Panc1 (cell line): ENCODE data around the gene TKT. TPM values are rescaled to one million over a fixed set of nuclear protein-coding genes. Genes with fewer than 3 reads are reported as not detected.

Experiments
- ATAC-seq: fragments of 200-7000 bp; cut with Tn5 transposase; 2 replicates; pipeline ENCODE4 v1.9.1; 2020; ENCODE audit warnings: mild to moderate bottlenecking, moderate library complexity
- BruUV-seq: library from RNA; stranded (reverse); fragments of 400-500 nt; replicated peaks from 2 replicates; lab custom pipeline; 2021; lab: Mats Ljungman, UMichigan
- CTCF ChIA-PET: fragments of 300-600 bp; sonication (Branson Sonifier 250); formaldehyde crosslinking; loops from one replicate; lab custom pipeline; 2022; ENCODE audit warnings: antibody characterized with exemption; lab: Charles Lee
- POLR2A ChIA-PET: fragments of 300-600 bp; sonication (Branson Sonifier 250); formaldehyde crosslinking; loops from one replicate; lab custom pipeline; 2022; ENCODE audit warnings: antibody characterized with exemption; lab: Charles Lee
- DNase-seq: peaks from one replicate; pipeline ENCODE4 v3.0.0-alpha.2; 2010; ENCODE audit warnings: low read depth, low spot score
- H3K27ac ChIP-seq: 2 replicates; pipeline ENCODE4 v1.5.1; 2011; ENCODE audit warnings: mild to moderate bottlenecking, low read length, inconsistent platforms
- H3K27me3 ChIP-seq: fragments of 200-500 bp; sonication (Bioruptor generic); 2 replicates; pipeline ENCODE4 v1.6.0; 2014; ENCODE audit warnings: low read length, inconsistent platforms; ENCODE audit not compliant: control insufficient read depth, insufficient read depth
- H3K36me3 ChIP-seq: fragments of 200-500 bp; sonication (Bioruptor generic); 2 replicates; pipeline ENCODE4 v1.5.1; 2014; ENCODE audit warnings: inconsistent platforms, mild to moderate bottlenecking, low read length, moderate library complexity; ENCODE audit not compliant: control insufficient read depth, insufficient read depth
- H3K4me1 ChIP-seq: 2 replicates; pipeline ENCODE4 v1.5.1; 2011; ENCODE audit warnings: inconsistent platforms, mild to moderate bottlenecking, low read length, moderate library complexity; ENCODE audit not compliant: control insufficient read depth, insufficient read depth
- H3K4me3 ChIP-seq, 2 experiments: 2 replicates each; pipeline ENCODE4 v1.5.1; 2011 to 2012; ENCODE audit warnings: low read depth in 2 of 2, low read length in 2 of 2, mild to moderate bottlenecking in 2 of 2, inconsistent platforms in 1 of 2, moderate library complexity in 1 of 2
- H3K9me3 ChIP-seq: fragments of 200-500 bp; sonication (Bioruptor generic); 2 replicates; pipeline ENCODE4 v1.5.1; 2014; ENCODE audit warnings: low read depth, mild to moderate bottlenecking, inconsistent platforms, low read length, moderate library complexity; ENCODE audit not compliant: control insufficient read depth, insufficient read depth
- CTCF ChIP-seq: fragments of 450-650 bp; IDR thresholded peaks from 2 replicates; pipeline ENCODE4 v1.5.1; 2017; ENCODE audit warnings: mild to moderate bottlenecking
- POLR2AphosphoS5 ChIP-seq: IDR thresholded peaks from 2 replicates; pipeline ENCODE4 v1.6.1; 2012; ENCODE audit warnings: mild to moderate bottlenecking, low read depth, low read length, moderate library complexity
- REST ChIP-seq, 2 experiments: IDR thresholded peaks; 2 replicates each; pipeline ENCODE4 v1.6.1; 2011 to 2012; ENCODE audit warnings: low read depth in 2 of 2, control low read depth in 1 of 2, low read length in 1 of 2, mild to moderate bottlenecking in 1 of 2, moderate library complexity in 1 of 2; ENCODE audit not compliant: insufficient read depth in 1 of 2
- SIN3A ChIP-seq: IDR thresholded peaks from 2 replicates; pipeline ENCODE4 v1.6.1; 2012; ENCODE audit warnings: low read depth, mild to moderate bottlenecking, low read length, moderate library complexity, borderline replicate concordance; ENCODE audit not compliant: insufficient read depth
- TCF7L2 ChIP-seq: IDR thresholded peaks from 2 replicates; pipeline ENCODE4 v1.6.1; 2011; ENCODE audit warnings: mild to moderate bottlenecking, low read depth, low read length, inconsistent platforms
- in situ Hi-C: cut with HindIII; loops from 2 replicates; pipeline ENCODE4 v1.10.0; 2016; ENCODE audit warnings: low sequenced_read_pairs, low pct_unique_long_range_greater_than_20kb
- intact Hi-C: fragments of 100-400 bp; cut with micrococcal nuclease; formaldehyde crosslinking; loops from one replicate; pipeline ENCODE4 v1.10.0; 2022; ENCODE audit not compliant: unreplicated experiment
- total RNA-seq: library from RNA; stranded (reverse); gene quantifications from one replicate; pipeline ENCODE4 v1.2.1, GENCODE V29; 2021; ENCODE audit not compliant: unreplicated experiment

The TKT gene
- total RNA-seq, 1 experiment from 2014 or later, result 338 TPM

DNA sequence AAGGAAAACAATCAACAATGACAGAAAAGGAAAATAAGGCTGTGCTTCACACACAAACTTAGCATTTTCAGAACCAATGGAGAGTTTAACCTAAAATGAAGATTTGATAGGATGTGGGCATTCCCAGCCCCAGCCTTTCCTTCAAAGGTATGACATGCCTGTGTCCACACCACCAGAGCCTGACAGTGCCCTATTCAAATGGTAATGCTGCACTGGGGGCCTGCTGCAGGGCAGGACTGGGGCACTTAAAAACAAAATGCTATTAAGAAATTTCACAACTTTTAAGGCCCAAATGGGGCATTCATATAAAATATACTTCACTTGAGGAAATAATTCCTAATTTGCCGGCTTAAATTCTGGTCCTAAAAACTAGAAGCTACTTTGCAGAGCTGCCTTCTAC is 30.9 kb upstream of the TKT start:
- ATAC-seq, result no peak
- in situ Hi-C loops, result no loop called here
- no TSS peak for BruUV-seq

GRCh38 chr3:53282581-53282980 is 26.8 kb upstream of the TKT start:
- Histone ChIP-seq H3K27me3 (no peaks in the 10 kb centered on the region), H3K4me1 (no peaks in the 10 kb centered on the region), H3K4me3 (no peak overlapping the region), H3K36me3 (peaks cover 4% of the 10 kb centered on the region), H3K27ac (no peak overlapping the region), H3K9me3 (no peaks in the 10 kb centered on the region)
- TF ChIP-seq REST (IDR thresholded peaks at IDR 0.05; ENCODE audit: insufficient read depth in 1 of 2, low read depth in 2 of 2, low read length in 1 of 2), result no peak
- TF ChIP-seq SIN3A, result no peak
- no peak for TF ChIP-seq POLR2AphosphoS5
- TF ChIP-seq CTCF, result no peak
- TF ChIP-seq TCF7L2, result no peak
- ChIA-PET CTCF (no interaction called here), POLR2A (no interaction called here)
- ATAC-seq (no peak), DNase-seq (no peak)
- intact Hi-C loops (no loop called here), in situ Hi-C loops (no loop called here)
- no TSS peak for BruUV-seq

More for the DNA sequence above, 30.9 kb upstream of the TKT start:
- no peaks in the 10 kb centered on the region for H3K9me3 ChIP-seq
- ChIA-PET POLR2A (no interaction called here), CTCF (no interaction called here)
- peaks cover 7% of the 10 kb centered on the region for H3K36me3 ChIP-seq
- H3K27ac ChIP-seq, result no peak overlapping the region
- no peak for DNase-seq
- no peaks in the 10 kb centered on the region for H3K4me1 ChIP-seq
- H3K4me3 ChIP-seq, result no peak overlapping the region
- TF ChIP-seq REST (IDR thresholded peaks at IDR 0.05; ENCODE audit: insufficient read depth in 1 of 2, low read depth in 2 of 2, low read length in 1 of 2) (no peak), TCF7L2 (no peak), POLR2AphosphoS5 (no peak)
- intact Hi-C loops, result no loop called here
- H3K27me3 ChIP-seq, result no peaks in the 10 kb centered on the region
